Peyer's patch (tissue), 4 donors: ENCODE measurements around the gene EEF1AKMT3.

Experiments
- CTCF ChIP-seq, 6 experiments: fragments of 450-650 bp in 4 of 6; fragments of 200-600 bp in 2 of 6; sonication (generic) in 1 of 6; IDR thresholded peaks; one replicate each; pipeline ENCODE4 v1.5.1; 2017 to 2019; ENCODE audit warnings: antibody characterized with exemption in 6 of 6, mild to moderate bottlenecking in 3 of 6, moderate library complexity in 1 of 6
- POLR2A ChIP-seq, 2 donors: fragments of 450-650 bp; IDR thresholded peaks; one replicate each; pipeline ENCODE4 v1.5.1; 2017; ENCODE audit warnings: antibody characterized with exemption in 2 of 2, mild to moderate bottlenecking in 2 of 2, moderate library complexity in 2 of 2

DNA sequence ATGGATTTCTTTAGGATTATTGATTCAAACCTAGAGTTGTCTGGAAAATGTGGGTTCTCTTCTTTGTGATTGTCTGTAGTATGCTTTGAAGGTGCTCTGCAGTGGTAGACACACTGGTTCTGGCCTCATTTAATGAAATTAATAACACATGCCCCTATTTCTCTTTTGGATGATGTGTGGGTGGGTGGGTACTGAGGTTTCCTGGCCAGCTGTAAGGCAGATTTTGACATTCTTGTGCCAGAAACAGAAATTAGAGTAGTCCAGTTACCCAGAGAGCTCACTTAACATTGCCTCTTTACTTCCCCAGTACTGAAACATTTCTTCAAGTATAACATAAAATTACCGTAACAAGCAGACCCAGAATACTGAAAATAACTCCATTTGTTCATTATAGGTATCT, 24.6 kb downstream of the EEF1AKMT3 start:
- TF ChIP-seq POLR2A (IDR thresholded peaks at IDR 0.05) (no peak), CTCF (IDR thresholded peaks at IDR 0.05) (no peak)
